NCI-H524 (cell line): ENCODE results near the gene SLC25A20.

Experiments
- DNase-seq, 2 experiments: peaks; one replicate each; lab custom pipeline; 2025; lab: John Stamatoyannopoulos, UW

SLC25A20 gene

GRCh38 chr3:48897460-48898376 is 964 bp downstream of the SLC25A20 start:
- DNase-seq: no peak

GRCh38 chr3:48896936-48897335 is 1.7 kb downstream of the SLC25A20 start:
- no peak for DNase-seq

- DNase-seq: no peak
These were observed 4.2 kb downstream of the SLC25A20 start for GRCh38 chr3:48894516-48894915.

DNA sequence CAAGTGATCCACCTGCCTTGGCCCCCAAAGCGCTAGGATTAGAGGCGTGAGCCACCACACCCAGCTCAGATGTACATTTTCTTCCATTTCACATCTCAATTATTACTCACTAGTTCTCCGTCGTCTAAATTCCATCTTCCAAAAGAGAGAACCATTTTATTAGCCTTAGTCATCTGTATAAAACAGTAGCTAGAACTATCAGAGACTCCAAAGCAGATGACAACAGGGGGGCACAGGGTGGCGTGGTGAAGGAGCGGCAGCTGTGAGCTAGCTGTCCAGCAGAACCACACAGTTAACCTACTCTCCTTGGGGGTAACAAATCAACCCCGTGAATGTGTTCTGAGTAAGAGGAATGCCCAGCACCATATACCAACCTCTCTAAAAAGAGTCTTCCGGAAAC is 7.1 kb downstream of the SLC25A20 start:
- DNase-seq: no peak

GRCh38 chr3:48885753-48886152 is 12.9 kb downstream of the SLC25A20 start:
- DNase-seq: no peak

- no peak for DNase-seq
These were observed 17.0 kb downstream of the SLC25A20 start for GRCh38 chr3:48881652-48882114.

DNA sequence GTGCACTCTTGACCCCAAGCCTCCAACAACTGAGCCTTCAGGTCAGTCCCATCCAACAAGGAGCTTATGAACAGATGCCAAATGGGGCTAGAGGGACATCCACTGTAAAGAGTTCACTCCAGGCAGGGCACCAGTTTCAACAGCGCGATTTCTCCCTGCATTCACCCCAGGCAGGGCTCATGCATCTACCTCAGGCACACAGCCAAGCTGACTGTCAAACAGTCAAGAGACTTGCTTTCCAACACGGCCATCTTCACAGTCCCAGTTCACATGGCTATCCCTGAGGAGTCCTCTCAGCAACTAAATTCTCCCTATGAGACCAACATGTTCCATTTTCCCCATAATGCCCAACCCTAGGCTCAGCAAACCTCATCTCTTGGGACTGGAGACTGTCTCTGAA is 17.7 kb downstream of the SLC25A20 start:
- no peak for DNase-seq

DNA sequence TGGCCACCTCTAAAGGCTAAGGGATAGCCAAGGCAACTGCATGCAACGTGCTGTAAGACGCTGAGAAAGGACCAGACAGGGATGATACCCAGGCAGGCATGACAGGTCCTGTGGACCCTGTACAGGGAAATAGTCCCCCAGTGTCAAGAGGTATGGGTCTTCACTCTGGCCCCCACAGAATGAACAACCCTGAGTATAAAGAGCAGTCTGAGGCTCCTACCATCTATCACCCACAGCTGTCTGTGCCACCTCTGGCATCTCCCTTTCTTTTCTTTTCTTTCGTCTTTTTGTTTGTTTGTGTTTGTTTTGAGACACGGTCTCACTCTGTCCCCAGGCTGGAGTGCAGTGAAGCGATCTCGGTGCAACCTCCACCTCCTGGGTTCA is 18.7 kb downstream of the SLC25A20 start:
- no peak for DNase-seq

- no peak for DNase-seq
These were observed 19.2 kb downstream of the SLC25A20 start for GRCh38 chr3:48879307-48879993.

GRCh38 chr3:48877671-48878070 is 21.0 kb downstream of the SLC25A20 start:
- DNase-seq: no peak

- no peak for DNase-seq
These were observed 35.6 kb downstream of the SLC25A20 start for GRCh38 chr3:48863122-48863521.

- no peak for DNase-seq
These were observed 39.5 kb downstream of the SLC25A20 start for GRCh38 chr3:48859206-48859605.

GRCh38 chr3:48858709-48859108 is 40.0 kb downstream of the SLC25A20 start:
- DNase-seq: no peak

DNA sequence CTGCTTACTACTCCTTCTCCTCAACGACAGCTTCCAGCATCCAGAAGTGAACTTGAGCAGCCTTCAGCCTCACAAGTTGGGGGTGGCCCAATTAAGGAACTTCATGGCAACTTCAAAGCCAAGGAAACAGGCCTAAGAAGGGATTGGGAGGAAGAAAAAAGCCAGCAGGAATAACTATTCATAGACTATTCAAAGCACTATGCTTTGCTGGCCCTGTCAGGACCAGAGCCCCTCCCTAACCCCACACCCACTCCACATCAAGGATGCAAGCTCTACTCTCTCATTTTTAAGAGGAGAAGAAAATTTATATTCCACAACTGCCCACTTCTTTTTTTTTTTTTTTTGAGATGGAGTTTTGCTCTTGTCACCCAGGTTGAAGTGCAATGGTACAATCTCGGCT is 41.0 kb downstream of the SLC25A20 start:
- no peak for DNase-seq

DNA sequence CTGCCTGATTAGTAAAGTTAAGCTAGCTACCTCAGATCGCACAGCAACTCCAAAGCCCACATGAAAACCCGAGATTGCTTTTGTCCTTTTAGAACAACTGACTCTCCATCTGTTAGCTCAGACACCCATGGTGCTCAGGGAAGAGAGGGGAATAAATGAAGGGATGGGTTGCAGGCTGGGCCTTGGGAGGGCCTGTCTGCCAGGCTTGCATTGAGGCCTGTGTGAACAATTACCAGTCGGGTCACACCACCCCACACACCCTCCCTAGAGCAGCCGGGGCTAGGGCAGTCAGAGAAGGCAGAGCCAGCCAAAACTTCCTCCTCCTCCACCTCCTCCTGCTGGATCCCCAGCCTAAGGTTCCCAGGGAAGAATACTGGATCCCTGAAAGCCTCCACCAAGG is 42.2 kb downstream of the SLC25A20 start:
- DNase-seq: no peak

GRCh38 chr3:48855681-48856447 is 42.8 kb downstream of the SLC25A20 start:
- no peak for DNase-seq

- no peak for DNase-seq
These were observed 46.5 kb downstream of the SLC25A20 start for GRCh38 chr3:48852151-48852550.

GRCh38 chr3:48851407-48851806 is 47.3 kb downstream of the SLC25A20 start:
- DNase-seq: peak; percentile 82 to 94

GRCh38 chr3:48848816-48849515 is 49.7 kb downstream of the SLC25A20 start:
- DNase-seq: peak; percentile 15 to 56

- DNase-seq: peak; percentile 58 to 88
These were observed 50.9 kb downstream of the SLC25A20 start, which contains the start of gene PRKAR2A for GRCh38 chr3:48847504-48848423. TSS of gene PRKAR2A (minus strand) at chr3:48847874. CDS start at chr3:48847596, 278 bp downstream.
